SK-N-SH (cell line): ENCODE results near the gene KNDC1.

Experiments used
- CTCF ChIP-seq: fragments of 200-600 bp; sonication (generic); IDR thresholded peaks from 2 replicates; pipeline ENCODE4 v1.6.1; 2017; ENCODE audit warnings: antibody characterized with exemption, mild to moderate bottlenecking, moderate library complexity
- EZH2phosphoT487 ChIP-seq: fragments of 200-600 bp; sonication (generic); IDR thresholded peaks from 2 replicates; pipeline ENCODE4 v1.6.1; 2017; ENCODE audit warnings: low read depth, mixed run types, mild to moderate bottlenecking, antibody characterized with exemption, moderate library complexity, borderline replicate concordance
- GATA2 ChIP-seq: sonication (generic); formaldehyde crosslinking; IDR thresholded peaks from 2 replicates; pipeline ENCODE4 v1.5.0; 2020; ENCODE audit warnings: mild to moderate bottlenecking, missing genetic modification reagents
- POLR2AphosphoS5 ChIP-seq: IDR thresholded peaks from 2 replicates; pipeline ENCODE4 v1.6.1; 2012; ENCODE audit warnings: low read depth, low read length
- REST ChIP-seq: IDR thresholded peaks from 2 replicates; pipeline ENCODE4 v1.6.1; 2012; ENCODE audit warnings: mild to moderate bottlenecking, low read depth, low read length, moderate library complexity
- YY1 ChIP-seq: IDR thresholded peaks from 2 replicates; pipeline ENCODE4 v1.4.0; 2012; ENCODE audit warnings: low read depth, mild to moderate bottlenecking

- TF ChIP-seq REST (no peak), EZH2phosphoT487 (no peak), CTCF (no peak), GATA2 (CRISPR knock-in tag) (no peak), YY1 (no peak), POLR2AphosphoS5 (no peak)
Measured at GRCh38 chr10:133257489-133258065, 97.6 kb downstream of the KNDC1 start.
